ENCODE results near the gene ARL6IP4.
"Not testable (repeated sequence)": the region's sequence is repeated elsewhere in the genome, so short reads cannot be mapped to it uniquely, and the experiment has no call there.

Gene ARL6IP4

GRCh38 chr12:123013185-123014095 lies 33.0 kb downstream of the ARL6IP4 start:
- TF ChIP-seq, protein P1, sequence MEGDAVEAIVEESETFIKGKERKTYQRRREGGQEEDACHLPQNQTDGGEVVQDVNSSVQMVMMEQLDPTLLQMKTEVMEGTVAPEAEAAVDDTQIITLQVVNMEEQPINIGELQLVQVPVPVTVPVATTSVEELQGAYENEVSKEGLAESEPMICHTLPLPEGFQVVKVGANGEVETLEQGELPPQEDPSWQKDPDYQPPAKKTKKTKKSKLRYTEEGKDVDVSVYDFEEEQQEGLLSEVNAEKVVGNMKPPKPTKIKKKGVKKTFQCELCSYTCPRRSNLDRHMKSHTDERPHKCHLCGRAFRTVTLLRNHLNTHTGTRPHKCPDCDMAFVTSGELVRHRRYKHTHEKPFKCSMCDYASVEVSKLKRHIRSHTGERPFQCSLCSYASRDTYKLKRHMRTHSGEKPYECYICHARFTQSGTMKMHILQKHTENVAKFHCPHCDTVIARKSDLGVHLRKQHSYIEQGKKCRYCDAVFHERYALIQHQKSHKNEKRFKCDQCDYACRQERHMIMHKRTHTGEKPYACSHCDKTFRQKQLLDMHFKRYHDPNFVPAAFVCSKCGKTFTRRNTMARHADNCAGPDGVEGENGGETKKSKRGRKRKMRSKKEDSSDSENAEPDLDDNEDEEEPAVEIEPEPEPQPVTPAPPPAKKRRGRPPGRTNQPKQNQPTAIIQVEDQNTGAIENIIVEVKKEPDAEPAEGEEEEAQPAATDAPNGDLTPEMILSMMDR (IDR thresholded peaks at IDR 0.05; ENCODE audit: control insufficient read depth, extremely low read depth, insufficient read depth): no peak
- no peak for DNase-seq (ENCODE audit: low read depth)
- no peak overlapping the region for H3K4me3 ChIP-seq (ENCODE audit: low read depth, low read length)

- not testable (repeated sequence) for DNase-seq (ENCODE audit: low read depth); H3K4me3 ChIP-seq (ENCODE audit: low read depth, low read length)
Observed at GRCh38 chr12:123014473-123014872, 34.0 kb downstream of the ARL6IP4 start.

DNA sequence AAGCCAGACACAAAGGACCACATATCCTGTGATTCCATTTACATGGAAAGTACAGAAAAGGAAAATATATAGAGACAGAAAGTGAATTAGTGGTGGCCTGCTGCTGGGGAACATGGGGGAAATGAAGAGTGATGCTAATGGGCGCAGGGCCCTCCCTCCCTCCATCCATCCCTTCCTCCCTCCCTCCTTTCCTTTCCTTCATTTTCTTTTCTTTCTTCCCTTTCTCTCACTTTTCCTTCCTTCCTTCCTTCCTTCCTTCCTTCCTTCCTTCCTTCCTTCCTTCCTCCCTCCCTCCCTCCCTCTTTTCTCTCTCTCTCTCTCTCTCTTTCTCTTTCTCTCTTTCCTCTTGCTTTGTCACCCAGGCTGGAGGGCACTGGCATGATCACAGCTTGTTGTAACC lies 37.3 kb downstream of the ARL6IP4 start:
- TF ChIP-seq, protein P1 (IDR thresholded peaks at IDR 0.05; ENCODE audit: control insufficient read depth, extremely low read depth, insufficient read depth): no peak

DNA sequence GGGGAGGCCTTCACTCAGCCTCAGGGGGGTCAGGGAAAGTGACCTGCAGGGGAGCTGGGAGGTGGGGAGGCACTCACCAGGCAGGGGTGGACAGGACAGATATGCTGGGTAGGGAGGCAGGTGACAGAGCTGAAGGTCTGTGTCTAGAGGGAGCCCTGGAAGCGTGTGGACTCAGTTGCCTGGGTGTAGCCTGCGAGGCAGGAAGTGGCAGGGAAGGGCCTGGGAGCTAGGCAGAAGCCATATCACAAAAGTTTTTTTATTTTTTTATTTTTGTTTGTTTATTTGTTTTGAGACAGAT lies 39.3 kb downstream of the ARL6IP4 start:
- DNase-seq (ENCODE audit: low read depth): no peak
- TF ChIP-seq, protein P1 (IDR thresholded peaks at IDR 0.05; ENCODE audit: control insufficient read depth, extremely low read depth, insufficient read depth): no peak

More for the DNA sequence above, 37.3 kb downstream of the ARL6IP4 start:
- no peak for DNase-seq (ENCODE audit: low read depth)
- no peak overlapping the region for H3K4me3 ChIP-seq (ENCODE audit: low read depth, low read length)

GRCh38 chr12:123021688-123022604 lies 41.5 kb downstream of the ARL6IP4 start:
- DNase-seq (ENCODE audit: low read depth): no peak
- TF ChIP-seq, protein P1 (IDR thresholded peaks at IDR 0.05; ENCODE audit: control insufficient read depth, extremely low read depth, insufficient read depth): no peak
- no peak overlapping the region for H3K4me3 ChIP-seq (ENCODE audit: low read depth, low read length)

More for the DNA sequence above, 39.3 kb downstream of the ARL6IP4 start:
- H3K4me3 ChIP-seq (ENCODE audit: low read depth, low read length): no peak overlapping the region

GRCh38 chr12:123022846-123023245 lies 42.4 kb downstream of the ARL6IP4 start:
- DNase-seq (ENCODE audit: low read depth): no peak
- TF ChIP-seq, protein P1 (IDR thresholded peaks at IDR 0.05; ENCODE audit: control insufficient read depth, extremely low read depth, insufficient read depth): no peak

DNA sequence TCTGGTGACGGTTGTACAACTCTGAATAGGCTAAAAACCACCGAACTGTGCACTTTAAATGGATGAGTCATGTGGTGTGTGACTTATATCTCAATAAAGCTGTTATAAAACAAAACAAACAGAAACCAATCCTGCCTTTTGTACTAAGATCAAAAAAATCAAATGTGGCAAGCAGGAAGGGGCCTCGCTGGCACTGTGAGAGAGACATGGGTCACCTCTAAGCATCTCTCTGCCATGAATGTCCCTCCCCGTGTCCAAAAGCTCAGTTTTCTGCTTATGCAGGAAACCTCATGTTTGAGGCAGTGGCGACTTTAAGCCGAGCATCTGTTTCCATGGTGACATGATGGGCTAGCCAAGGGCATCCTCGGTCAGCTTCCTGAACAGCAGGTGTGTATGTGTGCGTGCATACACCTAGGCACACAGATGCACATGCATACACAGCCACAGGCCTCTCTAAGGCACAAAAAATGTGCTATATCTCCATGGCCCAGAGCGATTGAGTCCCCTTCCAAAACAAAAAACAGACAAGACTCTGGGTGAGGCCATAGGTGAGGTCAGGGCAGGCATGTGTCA lies 44.4 kb downstream of the ARL6IP4 start:
- TF ChIP-seq, protein P1 (IDR thresholded peaks at IDR 0.05; ENCODE audit: control insufficient read depth, extremely low read depth, insufficient read depth): no peak
- H3K4me3 ChIP-seq (ENCODE audit: low read depth, low read length): no peak overlapping the region
- DNase-seq (ENCODE audit: low read depth): no peak

More at GRCh38 chr12:123022846-123023245, 42.4 kb downstream of the ARL6IP4 start:
- H3K4me3 ChIP-seq (ENCODE audit: low read depth, low read length): no peak overlapping the region

All from LNCaP clone FGC (cell line).